ENCODE measurements around the gene ARL16. TPM values are rescaled to one million over a fixed set of nuclear protein-coding genes. Genes with fewer than 3 reads are reported as not detected.

The ARL16 gene
- polyA plus RNA-seq, 1 of the 3 experiments (the other 2 are of a cell fraction) = 148 TPM

DNA sequence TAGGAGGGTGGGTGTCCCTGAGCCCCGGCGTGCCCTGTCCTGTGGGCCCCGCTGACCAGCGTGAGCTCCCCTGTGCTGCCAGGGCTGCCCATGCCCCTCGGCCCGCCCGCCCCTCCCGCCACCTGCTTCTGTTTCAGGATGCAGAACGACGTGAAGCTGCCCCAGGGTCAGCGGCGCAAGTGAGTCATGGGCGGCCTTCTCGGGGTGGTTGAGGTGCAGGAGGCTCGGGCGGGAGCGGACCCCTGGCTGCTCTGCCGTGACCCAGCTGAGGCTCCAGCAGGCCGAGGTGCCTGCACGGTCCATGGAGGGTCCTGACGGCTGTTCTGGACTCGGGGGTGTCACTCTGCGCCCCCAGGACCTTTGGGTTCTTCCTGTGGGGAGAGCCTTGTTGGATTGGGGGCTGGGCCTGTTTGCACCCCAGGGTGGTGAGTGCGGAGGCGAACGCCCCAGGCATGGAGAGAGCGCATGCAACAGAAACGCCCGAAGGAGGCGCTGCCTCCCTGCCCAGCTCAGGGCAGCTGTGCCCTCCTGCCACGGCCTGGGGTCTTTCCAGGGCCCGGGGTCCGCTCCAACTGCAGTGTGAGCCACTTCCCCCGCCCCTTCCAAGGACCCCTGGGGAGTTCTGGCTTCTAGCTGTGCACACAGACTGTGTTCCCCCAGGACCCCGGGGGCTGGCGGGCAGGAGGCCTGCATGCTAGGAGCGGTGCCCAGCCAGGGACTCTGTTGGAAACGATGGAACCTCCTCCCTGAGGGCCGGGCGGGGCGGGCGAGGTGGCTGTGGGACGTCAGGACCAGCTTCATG, 32.5 kb upstream of the ARL16 start:
- no peak overlapping the region for H3K27ac ChIP-seq (ENCODE audit: low read depth in 2 of 2, low read length in 1 of 2)
- POLR2A ChIA-PET = interaction anchor here (1.9 kb wide), 1 partner anchor 13 kb away, joined by 9 read pairs; the partner anchor contains the start of gene MRPL12
- peaks cover 24% of the 10 kb centered on the region; the same call in 1 of the 2 replicates for H3K79me2 ChIP-seq (ENCODE audit: insufficient read depth)
- H3K9ac ChIP-seq = no peak overlapping the region
- TF ChIP-seq FOXM1 (IDR thresholded peaks at IDR 0.05; ENCODE audit: low read depth) = no peak
- CTCF ChIA-PET = interaction anchor here (0.8 to 1.2 kb wide), 2 partner anchors 19 to 99 kb away, joined by 3 to 4 read pairs; no protein-coding TSS in a partner anchor
- 93% methylated on average over 36 of the region's 43 CpGs for WGBS (ENCODE audit: low lambda C conversion rate)
- H3K9me2 ChIP-seq = no peaks in the 10 kb centered on the region
- H3K36me3 ChIP-seq (replicated peaks in 1 of 2; ENCODE audit: control insufficient read depth in 1 of 2, insufficient read depth in 2 of 2, low read length in 1 of 2) = peaks cover 0 to 9% of the 10 kb centered on the region in 2 experiments
- peaks cover 17 to 26% of the 10 kb centered on the region in 2 experiments; a peak in 3 of 4 replicates for H3K4me1 ChIP-seq (ENCODE audit: control insufficient read depth in 1 of 2, insufficient read depth in 2 of 2, low read depth in 1 of 2, low read length in 1 of 2)
- H3K27me3 ChIP-seq (ENCODE audit: insufficient read depth) = no peaks in the 10 kb centered on the region
- no peaks in the 10 kb centered on the region for H4K20me1 ChIP-seq (ENCODE audit: insufficient read depth)
- no peaks in the 10 kb centered on the region for H3K9me3 ChIP-seq
- H3K4me3 ChIP-seq (ENCODE audit: low read depth in 2 of 2, low read length in 1 of 2) = no peak overlapping the region
- no peak overlapping the region for H2AFZ ChIP-seq (ENCODE audit: low read depth)
- peaks cover 11% of the 10 kb centered on the region for H3F3A ChIP-seq (replicated peaks; ENCODE audit: insufficient read depth)
- no peak overlapping the region for H3K4me2 ChIP-seq
- DNase-seq = no peak

DNA sequence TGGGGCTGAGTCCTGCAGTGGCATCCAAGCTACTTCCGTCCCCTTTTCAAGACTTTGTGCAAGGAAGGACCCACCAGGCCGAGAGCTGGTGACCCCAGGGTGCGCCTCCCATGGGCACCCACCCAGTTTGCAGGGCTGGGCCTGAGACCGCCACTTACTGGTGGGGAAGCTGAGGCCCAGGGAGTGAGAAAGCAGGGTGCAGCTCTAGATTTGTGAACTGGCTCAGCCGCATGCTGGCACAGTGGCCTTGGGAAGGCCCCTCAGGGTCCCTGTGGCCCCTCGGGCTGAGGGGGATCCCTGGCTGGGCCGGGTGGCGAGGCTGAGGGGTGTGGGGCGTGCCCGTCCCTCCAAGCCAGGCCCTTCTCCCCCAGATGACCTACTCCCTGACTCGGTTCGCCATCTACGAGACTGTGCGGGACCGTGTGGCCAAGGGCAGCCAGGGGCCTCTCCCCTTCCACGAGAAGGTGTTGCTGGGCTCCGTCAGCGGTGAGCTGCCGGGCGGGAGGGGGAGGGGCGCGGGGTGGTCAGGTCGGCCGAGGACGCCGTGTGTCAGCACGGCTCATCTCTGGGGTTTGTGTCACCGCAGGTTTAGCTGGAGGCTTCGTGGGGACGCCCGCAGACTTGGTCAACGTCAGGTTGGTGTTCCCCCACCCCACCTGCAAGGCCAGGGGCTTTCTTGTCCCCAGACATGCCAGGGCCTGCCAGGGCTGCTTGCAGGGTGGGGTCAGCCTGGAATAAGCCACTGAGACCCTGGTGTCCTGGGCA, 31.7 kb upstream of the ARL16 start:
- WGBS (ENCODE audit: low lambda C conversion rate) = 94% methylated on average over 26 of the region's 32 CpGs
- peaks cover 0 to 9% of the 10 kb centered on the region in 2 experiments for H3K36me3 ChIP-seq (replicated peaks in 1 of 2; ENCODE audit: control insufficient read depth in 1 of 2, insufficient read depth in 2 of 2, low read length in 1 of 2)
- no peak overlapping the region for H2AFZ ChIP-seq (ENCODE audit: low read depth)
- TF ChIP-seq RAD21 (IDR thresholded peaks at IDR 0.05; ENCODE audit: low read length) = no peak
- TF ChIP-seq TEAD4 (IDR thresholded peaks at IDR 0.05; ENCODE audit: borderline replicate concordance, insufficient read depth) = no peak
- no peak for TF ChIP-seq CHD2 (IDR thresholded peaks at IDR 0.05; ENCODE audit: low read length, partially characterized antibody)
- TF ChIP-seq POLR2AphosphoS5 (IDR thresholded peaks at IDR 0.05; ENCODE audit: low read depth, low read length) = no peak
- no peak for TF ChIP-seq SMC3 (IDR thresholded peaks at IDR 0.05; ENCODE audit: low read depth, low read length)
- no peak for TF ChIP-seq MAX (IDR thresholded peaks at IDR 0.05; ENCODE audit: low read depth)
- TF ChIP-seq, protein P1, sequence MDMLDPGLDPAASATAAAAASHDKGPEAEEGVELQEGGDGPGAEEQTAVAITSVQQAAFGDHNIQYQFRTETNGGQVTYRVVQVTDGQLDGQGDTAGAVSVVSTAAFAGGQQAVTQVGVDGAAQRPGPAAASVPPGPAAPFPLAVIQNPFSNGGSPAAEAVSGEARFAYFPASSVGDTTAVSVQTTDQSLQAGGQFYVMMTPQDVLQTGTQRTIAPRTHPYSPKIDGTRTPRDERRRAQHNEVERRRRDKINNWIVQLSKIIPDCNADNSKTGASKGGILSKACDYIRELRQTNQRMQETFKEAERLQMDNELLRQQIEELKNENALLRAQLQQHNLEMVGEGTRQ (IDR thresholded peaks at IDR 0.05; ENCODE audit: borderline replicate concordance, low read depth, low read length) = no peak
- no peak for TF ChIP-seq TCF12 (IDR thresholded peaks at IDR 0.05)
- no peak for TF ChIP-seq EZH2phosphoT487 (IDR thresholded peaks at IDR 0.05; ENCODE audit: borderline replicate concordance, low read depth)
- TF ChIP-seq YY1 (IDR thresholded peaks at IDR 0.05; ENCODE audit: low read depth) = no peak
- no peak for TF ChIP-seq MEF2A (IDR thresholded peaks at IDR 0.05; ENCODE audit: borderline replicate concordance, low read depth)
- no peak for TF ChIP-seq RCOR1 (IDR thresholded peaks at IDR 0.05; ENCODE audit: low read length)
- TF ChIP-seq TAF1 (IDR thresholded peaks at IDR 0.05; ENCODE audit: borderline replicate concordance, low read depth, low read length) = no peak
- H3K9me3 ChIP-seq = no peaks in the 10 kb centered on the region
- H3K4me3 ChIP-seq (ENCODE audit: low read depth in 2 of 2, low read length in 1 of 2) = no peak overlapping the region
- no peaks in the 10 kb centered on the region for H4K20me1 ChIP-seq (ENCODE audit: insufficient read depth)
- no peaks in the 10 kb centered on the region for H3K9me2 ChIP-seq
- ChIA-PET CTCF (interaction anchor here (0.8 to 4.4 kb wide), 8 partner anchors 8 to 305 kb away, joined by 3 to 33 read pairs (median 4); partner anchors contain the start of gene MRPL12), POLR2A (interaction anchor here (1.9 to 3.8 kb wide), 2 partner anchors 8 to 13 kb away, joined by 9 to 30 read pairs; partner anchors contain the start of gene MRPL12)
- H3K27ac ChIP-seq (ENCODE audit: low read depth in 2 of 2, low read length in 1 of 2) = no peak overlapping the region
- peaks cover 24% of the 10 kb centered on the region; the same call in 1 of the 2 replicates for H3K79me2 ChIP-seq (ENCODE audit: insufficient read depth)
- H3F3A ChIP-seq (replicated peaks; ENCODE audit: insufficient read depth) = peaks cover 14% of the 10 kb centered on the region
- no peaks in the 10 kb centered on the region for H3K27me3 ChIP-seq (ENCODE audit: insufficient read depth)
- H3K4me1 ChIP-seq (ENCODE audit: control insufficient read depth in 1 of 2, insufficient read depth in 2 of 2, low read depth in 1 of 2, low read length in 1 of 2) = peaks cover 22 to 33% of the 10 kb centered on the region in 2 experiments; a peak in 3 of 4 replicates
- no peak overlapping the region for H3K9ac ChIP-seq
- H3K4me2 ChIP-seq = no peak overlapping the region
- no peak for DNase-seq
